HPDE6-E6E7 (cell line): ENCODE results near the gene MAP4K5.

Experiments used
- DNase-seq: peaks from one replicate; pipeline ENCODE4 v3.0.0; 2011; ENCODE audit warnings: missing footprints; ENCODE audit errors: extremely low spot score

MAP4K5 gene

GRCh38 chr14:50399251-50400032 lies 132.9 kb downstream of the MAP4K5 start:
- no peak for DNase-seq

DNA sequence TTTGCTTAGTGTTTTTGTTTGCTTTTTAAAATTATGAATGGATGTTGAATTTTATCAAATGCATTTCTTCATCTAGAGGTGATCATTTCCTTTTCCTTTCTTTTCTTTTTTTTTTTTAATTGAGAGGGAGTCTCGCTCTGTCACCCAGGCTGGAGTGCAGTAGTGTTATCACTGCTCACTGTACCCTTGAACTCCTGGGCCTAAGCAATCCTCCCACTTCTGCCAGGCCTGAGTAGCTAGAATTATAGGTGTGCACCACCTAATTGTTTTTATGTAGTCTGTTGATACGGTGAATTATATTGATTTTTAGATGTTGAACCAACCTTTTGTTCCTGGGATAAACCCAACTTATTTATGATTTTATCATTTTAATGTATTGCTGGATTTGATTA lies 134.2 kb downstream of the MAP4K5 start:
- DNase-seq = no peak

GRCh38 chr14:50397390-50398188 lies 134.8 kb downstream of the MAP4K5 start:
- DNase-seq = no peak

- DNase-seq = peak; percentile 41
Observed at GRCh38 chr14:50396631-50397389, 135.6 kb downstream of the MAP4K5 start, which contains the start of gene CDKL1. Gene CDKL1 (minus strand): TSS chr14:50396881. CDS start chr14:50395868, 1,013 bp downstream.

DNA sequence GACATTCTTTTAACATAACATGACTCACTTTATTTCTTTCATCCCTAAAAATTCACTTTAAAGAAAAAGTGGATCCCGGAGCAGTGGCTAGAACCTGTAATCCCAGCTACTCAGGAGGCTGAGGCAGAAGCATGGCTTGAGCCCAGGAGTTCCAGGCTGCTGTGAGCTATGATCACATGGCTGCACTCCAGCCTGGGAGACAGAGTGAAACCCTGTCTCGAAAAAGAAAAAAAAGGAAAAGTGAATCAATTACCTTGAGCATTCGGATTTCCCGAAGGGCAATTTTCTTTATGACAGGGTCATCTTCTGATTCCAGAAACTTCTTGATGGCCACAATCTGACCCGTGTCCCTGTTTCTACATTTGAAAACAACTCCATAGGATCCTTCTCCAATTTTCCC lies 136.9 kb downstream of the MAP4K5 start:
- no peak for DNase-seq

GRCh38 chr14:50394713-50395112 lies 137.7 kb downstream of the MAP4K5 start:
- no peak for DNase-seq

DNA sequence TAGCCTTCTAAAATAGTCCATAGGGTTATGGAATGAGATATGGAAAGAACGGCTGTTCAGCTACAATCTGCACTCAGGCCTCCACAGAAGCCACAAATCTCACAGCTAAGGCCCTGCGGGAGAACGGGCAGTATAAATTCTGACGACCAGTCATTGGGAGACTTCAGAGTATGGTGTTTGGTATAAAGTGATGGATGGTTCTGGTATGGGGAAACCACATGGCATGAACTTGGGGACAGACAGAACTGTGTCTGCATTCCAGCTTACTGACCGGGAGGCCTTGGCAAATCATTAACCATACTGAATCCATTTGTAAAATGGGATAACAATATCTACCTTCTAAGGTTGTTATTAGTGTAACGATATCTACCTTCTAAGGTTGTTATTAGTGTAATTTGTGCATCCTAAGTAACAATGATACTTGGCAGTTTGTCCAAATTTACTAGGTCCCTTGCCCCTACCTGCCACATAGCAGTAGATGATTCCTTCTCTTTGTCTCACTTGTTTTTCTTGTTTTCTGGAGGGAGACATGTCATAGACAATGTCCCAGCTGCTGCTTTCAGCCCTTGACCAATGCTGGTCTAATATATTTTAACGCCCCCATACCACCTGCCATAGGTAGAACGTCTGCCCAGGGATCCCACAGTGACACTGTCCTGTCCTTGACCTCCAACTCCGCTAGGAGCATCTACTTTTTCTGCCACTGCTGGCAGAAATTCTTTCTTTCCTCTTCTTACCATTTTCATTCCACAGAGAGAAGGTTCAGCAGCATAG lies 142.5 kb downstream of the MAP4K5 start:
- DNase-seq = no peak

DNA sequence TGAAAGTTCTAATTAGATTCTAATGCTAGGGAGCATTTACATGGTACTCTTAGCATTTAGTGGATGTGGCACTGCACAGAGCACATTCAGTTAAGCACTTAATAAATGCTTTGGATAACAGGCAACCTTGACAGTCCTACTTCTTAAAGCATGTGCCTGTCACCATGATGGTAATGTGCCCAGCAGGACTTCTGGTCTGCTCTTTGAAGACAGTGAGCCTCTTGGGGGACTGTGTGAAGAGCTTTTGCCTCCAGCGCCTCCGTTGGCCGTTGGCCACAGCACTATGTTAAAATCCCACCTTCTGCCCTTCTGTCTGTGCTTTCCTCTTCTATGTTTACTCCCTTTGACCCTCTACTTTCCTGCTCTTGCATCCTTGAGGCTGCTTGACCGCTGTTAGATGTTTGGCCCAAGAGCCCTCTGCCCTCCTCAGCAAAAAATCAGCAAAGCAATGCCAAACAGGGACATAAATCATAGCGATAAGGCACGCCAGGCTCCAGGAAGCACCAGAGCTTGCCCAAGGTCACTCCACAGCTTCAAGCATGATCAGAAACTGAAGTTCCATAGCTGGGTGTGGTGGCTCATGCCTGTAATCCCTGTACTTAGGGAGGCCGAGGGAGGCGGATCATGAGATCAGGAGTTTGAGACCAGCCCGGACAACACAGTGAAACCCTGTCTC lies 144.0 kb downstream of the MAP4K5 start:
- no peak for DNase-seq

- DNase-seq = no peak
Observed at GRCh38 chr14:50387548-50387947, 144.8 kb downstream of the MAP4K5 start.

GRCh38 chr14:50383618-50384225 lies 148.6 kb downstream of the MAP4K5 start:
- no peak for DNase-seq

DNA sequence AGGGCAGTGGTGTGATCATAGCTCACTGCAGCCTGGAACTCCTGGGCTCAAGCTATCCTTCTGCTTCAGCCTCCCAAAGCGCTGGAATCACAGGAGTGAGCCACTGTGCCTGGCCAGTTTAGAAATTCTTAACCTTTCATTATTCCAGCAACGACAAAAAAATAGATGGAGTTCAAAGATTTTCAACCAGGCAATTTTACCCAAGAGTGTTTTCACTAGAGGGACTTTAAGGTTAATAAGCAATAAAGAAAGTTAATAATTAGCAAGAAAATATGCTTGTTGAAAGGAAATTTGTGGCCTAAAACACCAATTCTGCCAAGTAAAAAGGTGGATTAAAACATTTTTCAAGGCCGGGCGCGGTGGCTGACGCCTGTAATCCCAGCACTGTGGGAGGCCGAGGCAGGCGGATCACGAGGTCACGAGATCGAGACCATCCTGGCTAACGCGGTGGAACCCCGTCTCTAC lies 150.5 kb downstream of the MAP4K5 start:
- DNase-seq = no peak

DNA sequence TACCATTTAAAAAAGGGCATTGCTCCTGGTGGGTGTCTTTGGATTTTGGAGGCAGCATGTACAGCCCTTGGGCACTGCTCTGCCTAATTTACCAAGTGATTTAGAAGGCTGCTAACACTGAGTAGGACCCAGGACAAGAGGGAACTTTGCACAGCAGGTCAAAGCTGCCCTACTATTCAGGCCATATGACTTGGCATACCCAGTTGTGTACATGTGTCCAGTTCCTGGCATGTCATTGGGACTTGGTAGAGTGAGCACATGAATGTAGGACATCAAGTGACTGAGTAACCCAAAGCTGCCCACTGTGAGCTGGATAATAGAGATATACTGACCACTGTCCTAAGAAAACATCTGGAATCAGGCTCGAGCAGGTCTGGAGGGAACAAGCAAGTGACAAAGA lies 151.4 kb downstream of the MAP4K5 start:
- no peak for DNase-seq

GRCh38 chr14:50380455-50380854 lies 151.9 kb downstream of the MAP4K5 start:
- DNase-seq = no peak

- DNase-seq = no peak
Observed at GRCh38 chr14:50379563-50379962, 152.8 kb downstream of the MAP4K5 start.

DNA sequence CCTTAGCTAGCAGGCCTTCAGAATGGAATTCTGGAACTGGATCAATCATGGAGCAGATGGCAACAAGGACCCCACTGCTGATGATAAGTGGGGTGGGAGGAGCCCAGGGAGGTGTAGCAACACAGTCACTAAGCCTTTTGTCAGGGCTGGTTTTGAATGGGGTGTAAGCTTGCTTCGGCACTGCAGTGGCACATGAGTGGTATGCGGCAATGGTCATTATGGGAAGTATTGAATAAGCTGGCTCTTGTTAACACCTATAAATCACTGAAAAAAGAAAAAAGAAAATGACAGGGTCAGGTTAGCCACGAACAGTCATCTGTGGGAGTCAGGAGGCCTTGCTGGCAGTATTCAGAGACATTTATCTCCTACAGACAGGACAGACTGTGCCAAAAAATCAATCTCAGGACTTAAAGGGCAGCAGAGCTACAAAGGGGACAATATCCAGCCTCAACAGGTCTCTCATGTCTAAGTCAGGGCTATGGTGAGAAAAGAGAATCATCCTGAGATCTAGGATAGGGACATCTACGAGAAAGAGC lies 154.8 kb downstream of the MAP4K5 start:
- DNase-seq = no peak

DNA sequence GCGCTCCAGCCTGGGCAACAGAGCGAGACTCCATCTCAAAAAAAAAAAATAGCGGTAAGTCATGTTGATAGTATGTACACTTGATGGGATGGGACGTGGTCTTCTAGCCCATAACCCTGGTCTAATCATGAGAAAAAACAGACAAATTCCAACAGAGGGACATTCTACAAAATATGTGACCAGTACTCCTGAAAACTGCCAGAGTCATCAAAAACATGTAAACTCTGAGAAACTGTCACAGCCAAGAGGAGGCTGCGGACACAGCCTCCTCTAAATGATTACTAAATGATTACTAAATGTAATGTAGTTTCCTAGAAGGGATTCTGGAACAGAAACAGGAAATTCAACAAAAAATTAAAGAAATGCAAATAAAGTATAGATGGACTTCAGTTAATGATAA lies 156.6 kb downstream of the MAP4K5 start:
- no peak for DNase-seq

- DNase-seq = no peak
Observed at GRCh38 chr14:50373959-50374358, 158.4 kb downstream of the MAP4K5 start.

DNA sequence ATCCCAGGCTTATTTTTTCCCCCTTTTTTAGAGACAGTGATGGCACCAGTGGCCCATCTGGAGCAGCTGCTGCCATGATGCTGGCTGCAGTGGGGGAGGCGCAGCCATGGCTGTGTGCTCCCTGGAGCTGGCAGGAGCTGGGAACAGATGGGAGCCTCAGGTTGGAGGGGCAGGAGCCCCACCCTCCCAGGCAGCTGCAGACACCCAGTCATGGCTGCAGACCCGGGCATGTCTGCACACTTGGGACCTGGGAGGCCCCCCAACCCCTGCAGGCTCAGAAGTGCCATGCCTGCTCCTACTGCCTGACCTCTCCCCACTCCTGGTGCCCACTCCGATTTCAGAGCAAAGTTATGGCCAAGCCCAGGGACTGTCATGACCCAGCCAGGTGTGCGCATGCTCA lies 160.8 kb downstream of the MAP4K5 start:
- DNase-seq = no peak
